ENCODE measurements around the gene SLC41A1.

Gene SLC41A1

GRCh38 chr1:205787287-205787916 is 25.6 kb downstream of the SLC41A1 start:
- Histone ChIP-seq H3K4me1 (peaks cover 18 to 35% (median 23%) of the 10 kb centered on the region in 10 experiments), H3K36me3 (peaks cover 12 to 39% (median 31%) of the 10 kb centered on the region in 11 experiments; a peak in 21 of 22 replicates), H3K4me3 (no peak overlapping the region), H3K27me3 (no peaks in the 10 kb centered on the region), H3K4me2 (no peak overlapping the region), H3K9ac (no peak overlapping the region), H3K27ac (no peak overlapping the region), H4K20me1 (no peaks in the 10 kb centered on the region), H3K9me3 (replicated peaks in 1 of 11) (no peaks in the 10 kb centered on the region)
- TF ChIP-seq Cebpa-rat (IDR thresholded peaks at IDR 0.05): no peak

- Histone ChIP-seq H3K27ac (no peak overlapping the region), H3K36me3 (peaks cover 12 to 31% (median 25%) of the 10 kb centered on the region in 11 experiments; a peak in 21 of 22 replicates), H3K9ac (no peak overlapping the region), H3K9me3 (replicated peaks in 1 of 11) (no peaks in the 10 kb centered on the region), H3K4me2 (no peak overlapping the region), H3K27me3 (no peaks in the 10 kb centered on the region), H4K20me1 (no peaks in the 10 kb centered on the region), H3K4me3 (no peak overlapping the region), H3K4me1 (peaks cover 20 to 38% (median 25%) of the 10 kb centered on the region in 10 experiments)
- no peak for TF ChIP-seq Cebpa-rat (IDR thresholded peaks at IDR 0.05)
These were observed 26.4 kb downstream of the SLC41A1 start for GRCh38 chr1:205786601-205787000.

GRCh38 chr1:205785446-205785845 is 27.6 kb downstream of the SLC41A1 start:
- H3K9me3 ChIP-seq (replicated peaks in 1 of 11): no peaks in the 10 kb centered on the region
- no peak overlapping the region for H3K4me2 ChIP-seq
- H3K27me3 ChIP-seq: no peaks in the 10 kb centered on the region

GRCh38 chr1:205783904-205784303 is 29.1 kb downstream of the SLC41A1 start:
- 0 out of 22 replicates have a peak overlapping the region, but pooled peaks of 1 of the 11 experiments have one; percentile 46 for H3K27ac ChIP-seq
- no peaks in the 10 kb centered on the region for H4K20me1 ChIP-seq
- TF ChIP-seq Cebpa-rat (IDR thresholded peaks at IDR 0.05): no peak
- H3K4me2 ChIP-seq: peak overlapping the region in 6 of 11 experiments; percentile 49 to 76 (median 76); a peak in 12 of 22 replicates
- no peak overlapping the region for H3K4me3 ChIP-seq
- no peak overlapping the region for H3K9ac ChIP-seq
- H3K4me1 ChIP-seq: peaks cover 25 to 40% (median 33%) of the 10 kb centered on the region in 10 experiments
- no peaks in the 10 kb centered on the region for H3K27me3 ChIP-seq
- no peaks in the 10 kb centered on the region for H3K9me3 ChIP-seq (replicated peaks in 1 of 11)
- H3K36me3 ChIP-seq: peaks cover 0 to 4% (median 0%) of the 10 kb centered on the region in 11 experiments; a peak in 3 of 22 replicates

More at GRCh38 chr1:205785446-205785845, 27.6 kb downstream of the SLC41A1 start:
- no peak for TF ChIP-seq Cebpa-rat (IDR thresholded peaks at IDR 0.05)
- no peaks in the 10 kb centered on the region for H4K20me1 ChIP-seq
- peaks cover 25 to 48% (median 33%) of the 10 kb centered on the region in 10 experiments for H3K4me1 ChIP-seq
- H3K4me3 ChIP-seq: no peak overlapping the region
- H3K9ac ChIP-seq: no peak overlapping the region
- H3K27ac ChIP-seq: no peak overlapping the region
- peaks cover 6 to 19% (median 14%) of the 10 kb centered on the region in 11 experiments; a peak in 20 of 22 replicates for H3K36me3 ChIP-seq

GRCh38 chr1:205783433-205783795 is 29.6 kb downstream of the SLC41A1 start:
- no peak overlapping the region for H3K4me3 ChIP-seq
- TF ChIP-seq Cebpa-rat (IDR thresholded peaks at IDR 0.05): no peak

GRCh38 chr1:205782627-205783432 is 30.2 kb downstream of the SLC41A1 start:
- no peaks in the 10 kb centered on the region for H3K9me3 ChIP-seq (replicated peaks in 1 of 11)
- H3K9ac ChIP-seq: peak overlapping the region in 3 of 11 experiments; percentile 1 to 38 (median 4); a peak in 4 of 22 replicates
- H3K4me2 ChIP-seq: peak overlapping the region; percentile 49 to 76 (median 68)
- peaks cover 36 to 51% (median 44%) of the 10 kb centered on the region in 10 experiments for H3K4me1 ChIP-seq
- no peak for TF ChIP-seq Cebpa-rat (IDR thresholded peaks at IDR 0.05)
- H3K36me3 ChIP-seq: no peaks in the 10 kb centered on the region
- no peak overlapping the region for H3K4me3 ChIP-seq
- H4K20me1 ChIP-seq: no peaks in the 10 kb centered on the region
- peak overlapping the region in 9 of 11 experiments; percentile 11 to 58 (median 40); a peak in 15 of 22 replicates for H3K27ac ChIP-seq
- H3K27me3 ChIP-seq: no peaks in the 10 kb centered on the region

More at GRCh38 chr1:205783433-205783795, 29.6 kb downstream of the SLC41A1 start:
- Histone ChIP-seq H3K9me3 (replicated peaks in 1 of 11) (no peaks in the 10 kb centered on the region), H3K27ac (peak overlapping the region in 9 of 11 experiments; percentile 11 to 58 (median 40); a peak in 14 of 22 replicates), H3K27me3 (no peaks in the 10 kb centered on the region), H3K4me2 (peak overlapping the region; percentile 49 to 76 (median 68); a peak in 21 of 22 replicates), H3K36me3 (no peaks in the 10 kb centered on the region; a peak in 1 of 22 replicates), H3K9ac (peak overlapping the region in 2 of 11 experiments; percentile 4 to 38; a peak in 1 of 22 replicates), H4K20me1 (no peaks in the 10 kb centered on the region), H3K4me1 (peaks cover 30 to 45% (median 38%) of the 10 kb centered on the region in 10 experiments)

GRCh38 chr1:205780335-205780734 is 32.7 kb downstream of the SLC41A1 start:
- TF ChIP-seq Cebpa-rat (IDR thresholded peaks at IDR 0.05): no peak
- Histone ChIP-seq H3K27me3 (no peaks in the 10 kb centered on the region), H3K9ac (no peak overlapping the region), H3K9me3 (replicated peaks in 1 of 11) (peaks cover 0 to 13% (median 0%) of the 10 kb centered on the region in 11 experiments; a peak in 5 of 22 replicates), H3K4me1 (peaks cover 46 to 72% (median 61%) of the 10 kb centered on the region in 10 experiments), H3K27ac (no peak overlapping the region; a peak in 1 of 22 replicates), H3K4me2 (no peak overlapping the region; a peak in 1 of 22 replicates), H3K36me3 (no peaks in the 10 kb centered on the region), H3K4me3 (no peak overlapping the region), H4K20me1 (no peaks in the 10 kb centered on the region)

GRCh38 chr1:205777994-205778393 is 35.0 kb downstream of the SLC41A1 start:
- peak overlapping the region in 5 of 11 experiments; percentile 10 to 45 (median 38); a peak in 5 of 22 replicates for H3K9ac ChIP-seq
- H3K27ac ChIP-seq: peak overlapping the region in 9 of 11 experiments; percentile 48 to 73 (median 63); a peak in 18 of 22 replicates
- H3K27me3 ChIP-seq: peaks cover 7 to 23% (median 23%) of the 10 kb centered on the region in 11 experiments; a peak in 20 of 22 replicates
- H3K4me3 ChIP-seq: peak overlapping the region in 5 of 10 experiments; percentile 8 to 42 (median 12); a peak in 7 of 20 replicates
- peak overlapping the region; percentile 54 to 90 (median 77) for H3K4me2 ChIP-seq
- H4K20me1 ChIP-seq: peaks cover 0 to 11% (median 0%) of the 10 kb centered on the region in 11 experiments; a peak in 2 of 22 replicates
- H3K4me1 ChIP-seq: peaks cover 40 to 75% (median 58%) of the 10 kb centered on the region in 10 experiments
- peaks cover 0 to 13% (median 0%) of the 10 kb centered on the region in 11 experiments; a peak in 5 of 22 replicates for H3K9me3 ChIP-seq (replicated peaks in 1 of 11)
- H3K36me3 ChIP-seq: no peaks in the 10 kb centered on the region
- TF ChIP-seq Cebpa-rat (IDR thresholded peaks at IDR 0.05): no peak
